GM19023 (cell line): Measurements from ENCODE around the gene ATP11C.
"Not testable (repeated sequence)": the region's sequence is repeated elsewhere in the genome, so short reads cannot be mapped to it uniquely, and the experiment has no call there.

Source experiments
- ATAC-seq: cut with Tn5 transposase; IDR thresholded peaks from one replicate; pipeline ENCODE4 v1.9.1; 2021; ENCODE audit warnings: mild to moderate bottlenecking, moderate library complexity; ENCODE audit not compliant: unreplicated experiment

Gene ATP11C

GRCh38 chrX:139864640-139865039, 68.2 kb downstream of the ATP11C start:
- no peak for ATAC-seq

GRCh38 chrX:139862208-139862607, 70.6 kb downstream of the ATP11C start:
- ATAC-seq = no peak

- ATAC-seq = not testable (repeated sequence)
Observed at GRCh38 chrX:139856826-139857225, 76.0 kb downstream of the ATP11C start.

- no peak for ATAC-seq
Observed at GRCh38 chrX:139851730-139852129, 81.1 kb downstream of the ATP11C start.

GRCh38 chrX:139850968-139851367, 81.9 kb downstream of the ATP11C start:
- ATAC-seq = no peak

GRCh38 chrX:139844884-139845283, 88.0 kb downstream of the ATP11C start:
- no peak for ATAC-seq

GRCh38 chrX:139844163-139844562, 88.7 kb downstream of the ATP11C start:
- ATAC-seq = no peak

GRCh38 chrX:139842326-139843185, 90.3 kb downstream of the ATP11C start:
- no peak for ATAC-seq

- ATAC-seq = not testable (repeated sequence)
Observed at GRCh38 chrX:139836335-139836734, 96.5 kb downstream of the ATP11C start.

GRCh38 chrX:139834879-139835278, 98.0 kb downstream of the ATP11C start:
- ATAC-seq = no peak

- ATAC-seq = no peak
Observed at GRCh38 chrX:139832718-139833309, 100.0 kb downstream of the ATP11C start.

GRCh38 chrX:139831675-139832456, 101.0 kb downstream of the ATP11C start:
- ATAC-seq = peak; percentile 72

GRCh38 chrX:139831017-139831416, 101.8 kb downstream of the ATP11C start:
- no peak for ATAC-seq

- no peak for ATAC-seq
Observed at GRCh38 chrX:139828830-139829229, 104.0 kb downstream of the ATP11C start.

- ATAC-seq = no peak
Observed at GRCh38 chrX:139828033-139828432, 104.8 kb downstream of the ATP11C start.

- no peak for ATAC-seq
Observed at GRCh38 chrX:139826065-139827044, 106.5 kb downstream of the ATP11C start.

- ATAC-seq = no peak
Observed at GRCh38 chrX:139825618-139826017, 107.2 kb downstream of the ATP11C start.

- ATAC-seq = no peak
Observed at GRCh38 chrX:139823806-139824205, 109.0 kb downstream of the ATP11C start.

- ATAC-seq = no peak
Observed at GRCh38 chrX:139820358-139820984, 112.4 kb downstream of the ATP11C start.

GRCh38 chrX:139816204-139816603, 116.6 kb downstream of the ATP11C start:
- ATAC-seq = no peak
